ENCODE measurements around the gene HYAL2. TPM values are rescaled to one million over a fixed set of nuclear protein-coding genes. Genes with fewer than 3 reads are reported as not detected.
A peak's percentile ranks its signal among the peaks of the same experiment; 100 is the strongest.

HYAL2 gene
- total and polyA plus RNA-seq, 9 of the 15 experiments (the other 6 are each of a cell fraction or from before 2014, with no cell fraction given): 0.36 to 22.7 (median 11.4) TPM; not detected in 1

- TF ChIP-seq FOXA3 (CRISPR knock-in tag; conservative IDR thresholded peaks at IDR 0.05 in 1 of 2, IDR thresholded peaks at IDR 0.05 in 1 of 2): no peak
- TF ChIP-seq ATF4 (CRISPR knock-in tag; IDR thresholded peaks at IDR 0.05): peak; percentile 72
- TF ChIP-seq E2F5 (CRISPR knock-in tag; IDR thresholded peaks at IDR 0.05): no peak
- TF ChIP-seq ZNF347 (CRISPR knock-in tag; IDR thresholded peaks at IDR 0.05; ENCODE audit: low read depth): no peak
- TF ChIP-seq ZNF395 (CRISPR knock-in tag; IDR thresholded peaks at IDR 0.05): peak; percentile 98
- TF ChIP-seq ZNF324 (CRISPR knock-in tag; IDR thresholded peaks at IDR 0.05): no peak
- no peak for TF ChIP-seq ZFP36 (IDR thresholded peaks at IDR 0.05; ENCODE audit: low read depth, low read length, partially characterized antibody)
- TF ChIP-seq ZNF740 (CRISPR knock-in tag; IDR thresholded peaks at IDR 0.05): no peak
- no peak for TF ChIP-seq ZNF740 (tag; IDR thresholded peaks at IDR 0.05)
- TF ChIP-seq ZMIZ1 (IDR thresholded peaks at IDR 0.05; ENCODE audit: low read depth in 2 of 2, low read length in 2 of 2): no peak
- no peak for TF ChIP-seq ZBTB8A (IDR thresholded peaks at IDR 0.05; ENCODE audit: partially characterized antibody)
- TF ChIP-seq KDM4B (IDR thresholded peaks at IDR 0.05; ENCODE audit: borderline replicate concordance in 2 of 2, low read depth in 1 of 2): 0 out of 4 replicates have a peak, but pooled peaks of 1 of the 2 experiments have one; percentile 54
- TF ChIP-seq FOXM1 (IDR thresholded peaks at IDR 0.05; ENCODE audit: low read depth): no peak
- TF ChIP-seq FOXM1 (CRISPR knock-in tag; IDR thresholded peaks at IDR 0.05; ENCODE audit: low read depth): no peak
- TF ChIP-seq RCOR1 (IDR thresholded peaks at IDR 0.05; ENCODE audit: borderline replicate concordance in 1 of 2, low read depth in 2 of 2, low read length in 2 of 2): no peak
- TF ChIP-seq SRSF1 (IDR thresholded peaks at IDR 0.05; ENCODE audit: low read depth, low read length): no peak
- TF ChIP-seq MAFF (IDR thresholded peaks at IDR 0.05; ENCODE audit: low read length): no peak
These were observed 30.1 kb downstream of the HYAL2 start, which contains the start of gene IFRD2 (continued) for GRCh38 chr3:50292159-50293078.
